Peyer's patch (tissue), 4 donors: ENCODE data around the gene CDX1.

Experiments used
- CTCF ChIP-seq, 6 experiments: fragments of 450-650 bp in 4 of 6; fragments of 200-600 bp in 2 of 6; sonication (generic) in 1 of 6; IDR thresholded peaks; one replicate each; pipeline ENCODE4 v1.5.1; 2017 to 2019; ENCODE audit warnings: antibody characterized with exemption in 6 of 6, mild to moderate bottlenecking in 3 of 6, moderate library complexity in 1 of 6
- POLR2A ChIP-seq, 2 donors: fragments of 450-650 bp; IDR thresholded peaks; one replicate each; pipeline ENCODE4 v1.5.1; 2017; ENCODE audit warnings: antibody characterized with exemption in 2 of 2, mild to moderate bottlenecking in 2 of 2, moderate library complexity in 2 of 2

DNA sequence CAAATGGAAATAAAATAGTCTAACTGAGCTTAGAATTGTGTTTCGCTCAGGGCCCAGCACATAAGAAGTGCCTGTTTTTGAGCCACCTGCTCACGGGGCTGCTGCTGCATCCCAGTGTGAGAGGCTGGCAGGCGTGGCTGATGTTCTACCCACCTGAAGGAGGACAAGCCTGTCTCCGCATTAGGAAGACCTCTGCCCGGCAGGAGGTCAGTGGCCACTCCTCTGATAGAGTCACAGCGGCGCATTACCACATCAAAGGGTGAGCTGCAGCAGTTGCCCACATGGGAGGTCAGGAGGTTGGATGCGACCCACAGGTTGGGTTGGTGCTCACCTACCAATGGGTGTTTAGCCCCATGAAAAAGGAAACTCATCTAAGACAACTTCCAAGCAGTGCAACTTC is 19.6 kb downstream of the CDX1 start:
- TF ChIP-seq POLR2A (IDR thresholded peaks at IDR 0.05) (no peak), CTCF (IDR thresholded peaks at IDR 0.05) (no peak)
